ENCODE data around the gene SARNP. TPM values are rescaled to one million over a fixed set of nuclear protein-coding genes. Genes with fewer than 3 reads are reported as not detected.

Gene SARNP
- total RNA-seq, 1 experiment from 2014 or later = 98.3 TPM

- TF ChIP-seq STAT6 (CRISPR knock-in tag; conservative IDR thresholded peaks at IDR 0.05; ENCODE audit: low read depth) = no peak
- no peak for TF ChIP-seq ZMAT4 (CRISPR knock-in tag; IDR thresholded peaks at IDR 0.05)
- no peak for TF ChIP-seq CTCF (IDR thresholded peaks at IDR 0.05)
- no peak for TF ChIP-seq PREB (CRISPR knock-in tag; IDR thresholded peaks at IDR 0.05; ENCODE audit: borderline replicate concordance)
These were observed 5.4 kb downstream of the SARNP start (continued) for GRCh38 chr12:55812088-55812487.

GRCh38 chr12:55809274-55809673, 8.2 kb downstream of the SARNP start:
- Mint-ChIP-seq H3K4me3 (no peak overlapping the region), H3K4me1 (peaks cover 26% of the 10 kb centered on the region), H3K27me3 (ENCODE audit: low read depth) (no peaks in the 10 kb centered on the region), H3K27ac (no peak overlapping the region), H3K36me3 (peaks cover 14% of the 10 kb centered on the region), H3K9me3 (no peaks in the 10 kb centered on the region)
- ATAC-seq (no peak), DNase-seq (ENCODE audit: low spot score) (no peak)
- TF ChIP-seq ZBTB21 (CRISPR knock-in tag; IDR thresholded peaks at IDR 0.05; ENCODE audit: borderline replicate concordance) (no peak), ZNF121 (CRISPR knock-in tag; IDR thresholded peaks at IDR 0.05) (peak; percentile 82), NFE2L1 (CRISPR knock-in tag; IDR thresholded peaks at IDR 0.05) (no peak), RORB (CRISPR knock-in tag; IDR thresholded peaks at IDR 0.05) (no peak), NFATC4 (CRISPR knock-in tag; IDR thresholded peaks at IDR 0.05) (no peak), E2F4 (CRISPR knock-in tag; IDR thresholded peaks at IDR 0.05; ENCODE audit: borderline replicate concordance, low read depth) (no peak), SOX15 (CRISPR knock-in tag; IDR thresholded peaks at IDR 0.05) (no peak), MXD4 (CRISPR knock-in tag; IDR thresholded peaks at IDR 0.05; ENCODE audit: borderline replicate concordance) (no peak)
- POLR2A ChIA-PET = interaction anchor here (1.8 kb wide), 1 partner anchor 9 kb away, joined by 5 read pairs; the partner anchor contains the start of genes ORMDL2 and SARNP
- CTCF ChIA-PET = interaction anchor here (1.6 kb wide), 1 partner anchor 71 kb away, joined by 5 read pairs; no protein-coding TSS in a partner anchor

- peaks cover 20% of the 10 kb centered on the region for H3K36me3 Mint-ChIP-seq
- H3K4me1 Mint-ChIP-seq = peaks cover 5% of the 10 kb centered on the region
- CTCF ChIA-PET = interaction anchor here (0.6 kb wide), 1 partner anchor 692 kb away, joined by 3 read pairs; no protein-coding TSS in a partner anchor
- DNase-seq (ENCODE audit: low spot score) (no peak), ATAC-seq (no peak)
- no peak overlapping the region for H3K4me3 Mint-ChIP-seq
- H3K27me3 Mint-ChIP-seq (ENCODE audit: low read depth) = no peaks in the 10 kb centered on the region
- TF ChIP-seq HMGA2 (CRISPR knock-in tag; IDR thresholded peaks at IDR 0.05) (no peak), ELF4 (CRISPR knock-in tag; IDR thresholded peaks at IDR 0.05; ENCODE audit: low read depth) (no peak), PREB (CRISPR knock-in tag; IDR thresholded peaks at IDR 0.05; ENCODE audit: borderline replicate concordance) (no peak), IRF1 (CRISPR knock-in tag; IDR thresholded peaks at IDR 0.05) (no peak), NFE2L1 (CRISPR knock-in tag; IDR thresholded peaks at IDR 0.05) (no peak), E2F1 (CRISPR knock-in tag; IDR thresholded peaks at IDR 0.05) (no peak), FOXP1 (CRISPR knock-in tag; IDR thresholded peaks at IDR 0.05; ENCODE audit: borderline replicate concordance) (no peak), ETV6 (CRISPR knock-in tag; IDR thresholded peaks at IDR 0.05) (no peak), ZNF425 (CRISPR knock-in tag; conservative IDR thresholded peaks at IDR 0.05) (no peak)
- POLR2A ChIA-PET = no interaction called here
- H3K27ac Mint-ChIP-seq = no peak overlapping the region
- H3K9me3 Mint-ChIP-seq = no peaks in the 10 kb centered on the region
These were observed 10.5 kb downstream of the SARNP start for GRCh38 chr12:55806982-55807381.

Data from WTC11 (cell line).